ENCODE measurements around the gene TMC7.

Gene TMC7

DNA sequence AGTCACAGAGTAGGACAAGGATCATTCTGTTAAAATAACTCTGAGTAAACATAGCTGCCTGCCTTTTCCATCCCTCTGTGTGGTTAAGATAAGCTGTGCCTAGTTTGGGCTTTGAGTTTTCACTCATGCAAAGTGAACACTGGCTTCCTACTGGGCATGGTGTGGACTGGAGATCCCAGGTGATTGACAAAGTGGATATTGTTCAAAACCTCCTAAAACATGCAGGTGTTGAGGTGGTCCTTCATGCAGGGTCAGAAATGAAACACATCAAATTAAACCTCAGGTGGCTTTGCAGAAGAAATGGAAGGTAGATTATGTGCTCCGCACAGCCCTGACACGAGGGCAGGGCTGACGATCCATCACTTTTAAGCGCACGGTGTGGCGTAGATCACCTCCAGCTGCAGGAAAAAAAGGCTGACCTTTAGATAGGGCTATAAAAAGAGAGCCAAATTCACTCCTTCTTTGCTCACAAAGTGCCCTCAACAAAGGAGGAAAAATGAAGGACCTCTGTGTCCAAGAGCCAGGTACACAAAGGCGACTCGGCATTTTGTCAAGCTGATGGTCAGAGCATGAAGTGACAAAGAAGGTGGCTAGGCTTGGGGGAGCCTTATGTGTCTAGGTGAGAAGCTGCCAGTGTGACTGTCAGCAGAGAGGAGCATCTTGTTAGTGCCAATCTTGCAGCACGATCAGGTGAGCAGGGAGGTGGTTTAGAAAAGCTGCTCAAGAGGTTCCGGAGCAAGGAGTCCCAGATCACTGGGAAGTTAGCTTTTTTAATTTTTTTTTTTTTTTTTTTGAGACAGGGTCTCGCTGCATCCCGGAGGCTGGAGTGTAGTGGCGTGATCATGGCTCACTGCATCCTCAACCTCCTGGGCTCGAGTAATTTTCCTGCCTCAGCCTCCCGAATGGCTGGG, 110.2 kb downstream of the TMC7 start:
- CTCF ChIA-PET: interaction anchor here (0.5 to 2.5 kb wide), 10 partner anchors 8 to 624 kb away, joined by 3 to 17 read pairs (median 4); partner anchors contain the start of genes IQCK, ITPRIPL2 and KNOP1
- Histone ChIP-seq H3K4me3 (ENCODE audit: low read depth, low read length) (no peak overlapping the region), H3K36me3 (ENCODE audit: control insufficient read depth in 2 of 2, insufficient read depth in 1 of 2, low read length in 2 of 2) (no peaks in the 10 kb centered on the region), H3K27ac (ENCODE audit: extremely low read depth, low read depth, low read length) (no peak overlapping the region), H3K9me3 (ENCODE audit: control insufficient read depth, insufficient read depth, low read depth, low read length) (no peaks in the 10 kb centered on the region), H3K4me1 (ENCODE audit: control insufficient read depth, insufficient read depth, low read length) (no peaks in the 10 kb centered on the region)
- POLR2A ChIA-PET: interaction anchor here (1.3 kb wide), 1 partner anchor 20 kb away, joined by 5 read pairs; the partner anchor contains the start of gene ITPRIPL2
- TF ChIP-seq ZNF600 (tag by site-specific recombination; IDR thresholded peaks at IDR 0.05): 0 out of 2 replicates have a peak, but pooled peaks have one; percentile 26
- TF ChIP-seq, protein P1, sequence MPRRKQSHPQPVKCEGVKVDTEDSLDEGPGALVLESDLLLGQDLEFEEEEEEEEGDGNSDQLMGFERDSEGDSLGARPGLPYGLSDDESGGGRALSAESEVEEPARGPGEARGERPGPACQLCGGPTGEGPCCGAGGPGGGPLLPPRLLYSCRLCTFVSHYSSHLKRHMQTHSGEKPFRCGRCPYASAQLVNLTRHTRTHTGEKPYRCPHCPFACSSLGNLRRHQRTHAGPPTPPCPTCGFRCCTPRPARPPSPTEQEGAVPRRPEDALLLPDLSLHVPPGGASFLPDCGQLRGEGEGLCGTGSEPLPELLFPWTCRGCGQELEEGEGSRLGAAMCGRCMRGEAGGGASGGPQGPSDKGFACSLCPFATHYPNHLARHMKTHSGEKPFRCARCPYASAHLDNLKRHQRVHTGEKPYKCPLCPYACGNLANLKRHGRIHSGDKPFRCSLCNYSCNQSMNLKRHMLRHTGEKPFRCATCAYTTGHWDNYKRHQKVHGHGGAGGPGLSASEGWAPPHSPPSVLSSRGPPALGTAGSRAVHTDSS (tag by site-specific recombination; IDR thresholded peaks at IDR 0.05): no peak

DNA sequence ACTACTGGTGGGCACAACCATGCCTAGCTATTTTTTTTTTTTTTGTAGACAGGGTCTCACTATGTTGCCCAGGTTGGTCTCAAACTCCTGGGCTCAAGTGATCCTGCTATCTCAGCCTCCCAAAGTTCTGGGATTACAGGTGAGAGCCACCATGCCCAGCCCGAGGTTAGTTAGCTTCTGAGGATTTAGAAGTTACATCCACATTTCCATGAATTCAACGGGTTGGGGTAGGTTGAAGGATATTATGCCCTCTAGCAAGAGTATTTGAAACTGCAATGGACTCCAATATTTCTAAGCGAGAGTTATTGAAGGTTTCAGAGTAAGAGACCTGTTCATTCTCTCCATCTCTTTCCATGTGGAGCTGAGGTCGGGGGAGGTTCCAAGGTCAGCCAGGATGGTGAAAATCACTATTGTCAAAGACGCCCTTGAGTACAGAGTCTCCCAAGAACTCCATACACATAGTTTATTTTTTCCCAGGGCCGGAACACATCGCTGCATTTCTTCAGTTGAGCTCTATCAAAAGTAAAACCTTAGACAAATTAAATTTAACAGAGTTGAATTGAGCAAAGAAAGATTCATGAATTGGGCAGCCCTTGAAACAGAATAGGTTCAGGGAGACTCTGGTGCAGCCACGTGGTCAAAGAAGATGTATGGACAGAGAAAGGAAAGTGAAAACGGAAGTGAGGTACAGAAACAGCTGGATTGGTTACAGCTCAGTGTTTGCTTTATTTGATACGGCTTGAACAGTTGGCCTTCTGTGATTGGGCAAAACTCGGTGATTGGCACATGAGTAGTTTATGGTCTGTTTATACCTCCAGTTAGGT, 111.0 kb downstream of the TMC7 start:
- Histone ChIP-seq H3K27ac (ENCODE audit: extremely low read depth, low read depth, low read length) (no peak overlapping the region), H3K4me3 (ENCODE audit: low read depth, low read length) (no peak overlapping the region), H3K36me3 (ENCODE audit: control insufficient read depth in 2 of 2, insufficient read depth in 1 of 2, low read length in 2 of 2) (no peaks in the 10 kb centered on the region), H3K9me3 (ENCODE audit: control insufficient read depth, insufficient read depth, low read depth, low read length) (no peaks in the 10 kb centered on the region), H3K4me1 (ENCODE audit: control insufficient read depth, insufficient read depth, low read length) (no peaks in the 10 kb centered on the region)
- TF ChIP-seq ZNF548 (tag by site-specific recombination; IDR thresholded peaks at IDR 0.05): no peak
- TF ChIP-seq ZNF549 (tag by site-specific recombination; IDR thresholded peaks at IDR 0.05): peak; percentile 95
- peak; percentile 72 for TF ChIP-seq ZNF121 (tag by site-specific recombination; IDR thresholded peaks at IDR 0.05)
- TF ChIP-seq SETDB1 (IDR thresholded peaks at IDR 0.05; ENCODE audit: insufficient read length, low read length): peak; percentile 12
- POLR2A ChIA-PET: interaction anchor here (1.3 kb wide), 1 partner anchor 19 kb away, joined by 5 read pairs; the partner anchor contains the start of gene ITPRIPL2
- CTCF ChIA-PET: interaction anchor here (0.6 to 2.5 kb wide), 13 partner anchors 8 to 294 kb away, joined by 3 to 17 read pairs (median 4); partner anchors contain the start of gene ITPRIPL2

DNA sequence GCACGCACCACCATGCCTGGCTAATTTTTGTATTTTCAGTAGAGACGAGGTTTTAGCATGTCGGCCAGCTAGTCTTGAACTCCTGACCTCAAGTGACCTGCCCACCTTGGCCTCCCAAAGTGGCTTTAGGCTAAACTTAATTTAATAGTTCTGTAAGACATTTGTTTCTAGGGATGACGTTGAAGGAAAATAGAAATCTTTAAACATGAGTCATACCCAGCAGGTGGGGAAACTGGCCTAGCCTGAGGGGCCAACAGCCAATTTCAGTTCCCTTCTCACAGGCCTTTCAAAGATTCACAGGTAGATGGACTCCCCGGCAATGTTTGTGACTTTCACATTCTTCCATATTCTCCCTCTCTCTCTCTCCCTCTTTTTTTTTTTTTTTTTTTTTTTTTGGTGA, 111.9 kb downstream of the TMC7 start:
- H3K36me3 ChIP-seq (ENCODE audit: control insufficient read depth in 2 of 2, insufficient read depth in 1 of 2, low read length in 2 of 2): no peaks in the 10 kb centered on the region
- H3K9me3 ChIP-seq (ENCODE audit: control insufficient read depth, insufficient read depth, low read depth, low read length): no peaks in the 10 kb centered on the region
- no peaks in the 10 kb centered on the region for H3K4me1 ChIP-seq (ENCODE audit: control insufficient read depth, insufficient read depth, low read length)
- H3K4me3 ChIP-seq (ENCODE audit: low read depth, low read length): no peak overlapping the region
- ChIA-PET POLR2A (no interaction called here), CTCF (interaction anchor here (0.7 to 2.5 kb wide), 4 partner anchors 9 to 73 kb away, joined by 3 to 17 read pairs (median 4); partner anchors contain the start of gene ITPRIPL2)
- no peak overlapping the region for H3K27ac ChIP-seq (ENCODE audit: extremely low read depth, low read depth, low read length)
- TF ChIP-seq ZNF629 (tag by site-specific recombination; IDR thresholded peaks at IDR 0.05) (0 out of 2 replicates have a peak, but pooled peaks have one; percentile 34), ZNF510 (tag by site-specific recombination; IDR thresholded peaks at IDR 0.05; ENCODE audit: insufficient replicate concordance) (no peak), ZNF76 (tag by site-specific recombination; IDR thresholded peaks at IDR 0.05; ENCODE audit: borderline replicate concordance, low read depth) (no peak), ZNF658 (tag by site-specific recombination; IDR thresholded peaks at IDR 0.05) (no peak), ZSCAN23 (tag by site-specific recombination; IDR thresholded peaks at IDR 0.05) (no peak), ZNF37A (tag by site-specific recombination; IDR thresholded peaks at IDR 0.05) (no peak), ZNF530 (tag by site-specific recombination; IDR thresholded peaks at IDR 0.05; ENCODE audit: low read depth) (no peak), ZNF549 (tag by site-specific recombination; IDR thresholded peaks at IDR 0.05) (no peak), ZNF335 (tag by site-specific recombination; conservative IDR thresholded peaks at IDR 0.05) (no peak), ZFP41 (tag by site-specific recombination; IDR thresholded peaks at IDR 0.05; ENCODE audit: borderline replicate concordance) (no peak), MZF1 (tag by site-specific recombination; IDR thresholded peaks at IDR 0.05; ENCODE audit: borderline replicate concordance) (peak; percentile 19; the same call in 1 of the 2 replicates)
- TF ChIP-seq, protein P2, sequence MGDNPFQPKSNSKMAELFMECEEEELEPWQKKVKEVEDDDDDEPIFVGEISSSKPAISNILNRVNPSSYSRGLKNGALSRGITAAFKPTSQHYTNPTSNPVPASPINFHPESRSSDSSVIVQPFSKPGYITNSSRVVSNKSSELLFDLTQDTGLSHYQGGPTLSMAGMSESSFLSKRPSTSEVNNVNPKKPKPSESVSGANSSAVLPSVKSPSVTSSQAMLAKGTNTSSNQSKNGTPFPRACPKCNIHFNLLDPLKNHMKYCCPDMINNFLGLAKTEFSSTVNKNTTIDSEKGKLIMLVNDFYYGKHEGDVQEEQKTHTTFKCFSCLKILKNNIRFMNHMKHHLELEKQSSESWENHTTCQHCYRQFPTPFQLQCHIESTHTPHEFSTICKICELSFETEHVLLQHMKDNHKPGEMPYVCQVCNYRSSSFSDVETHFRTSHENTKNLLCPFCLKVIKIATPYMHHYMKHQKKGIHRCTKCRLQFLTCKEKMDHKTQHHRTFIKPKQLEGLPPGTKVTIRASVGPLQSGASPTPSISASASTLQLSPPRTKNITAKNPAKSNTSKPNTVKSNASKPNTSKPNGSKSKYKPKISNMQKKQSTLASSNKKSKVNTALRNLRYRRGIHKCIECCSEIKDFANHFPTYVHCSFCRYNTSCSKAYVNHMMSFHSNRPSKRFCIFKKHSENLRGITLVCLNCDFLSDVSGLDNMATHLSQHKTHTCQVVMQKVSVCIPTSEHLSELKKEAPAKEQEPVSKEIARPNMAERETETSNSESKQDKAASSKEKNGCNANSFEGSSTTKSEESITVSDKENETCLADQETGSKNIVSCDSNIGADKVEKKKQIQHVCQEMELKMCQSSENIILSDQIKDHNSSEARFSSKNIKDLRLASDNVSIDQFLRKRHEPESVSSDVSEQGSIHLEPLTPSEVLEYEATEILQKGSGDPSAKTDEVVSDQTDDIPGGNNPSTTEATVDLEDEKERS (tag by site-specific recombination; IDR thresholded peaks at IDR 0.05): no peak
- TF ChIP-seq, protein P3, sequence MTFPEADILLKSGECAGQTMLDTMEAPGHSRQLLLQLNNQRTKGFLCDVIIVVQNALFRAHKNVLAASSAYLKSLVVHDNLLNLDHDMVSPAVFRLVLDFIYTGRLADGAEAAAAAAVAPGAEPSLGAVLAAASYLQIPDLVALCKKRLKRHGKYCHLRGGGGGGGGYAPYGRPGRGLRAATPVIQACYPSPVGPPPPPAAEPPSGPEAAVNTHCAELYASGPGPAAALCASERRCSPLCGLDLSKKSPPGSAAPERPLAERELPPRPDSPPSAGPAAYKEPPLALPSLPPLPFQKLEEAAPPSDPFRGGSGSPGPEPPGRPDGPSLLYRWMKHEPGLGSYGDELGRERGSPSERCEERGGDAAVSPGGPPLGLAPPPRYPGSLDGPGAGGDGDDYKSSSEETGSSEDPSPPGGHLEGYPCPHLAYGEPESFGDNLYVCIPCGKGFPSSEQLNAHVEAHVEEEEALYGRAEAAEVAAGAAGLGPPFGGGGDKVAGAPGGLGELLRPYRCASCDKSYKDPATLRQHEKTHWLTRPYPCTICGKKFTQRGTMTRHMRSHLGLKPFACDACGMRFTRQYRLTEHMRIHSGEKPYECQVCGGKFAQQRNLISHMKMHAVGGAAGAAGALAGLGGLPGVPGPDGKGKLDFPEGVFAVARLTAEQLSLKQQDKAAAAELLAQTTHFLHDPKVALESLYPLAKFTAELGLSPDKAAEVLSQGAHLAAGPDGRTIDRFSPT (tag by site-specific recombination; IDR thresholded peaks at IDR 0.05): no peak
- TF ChIP-seq, protein P4, sequence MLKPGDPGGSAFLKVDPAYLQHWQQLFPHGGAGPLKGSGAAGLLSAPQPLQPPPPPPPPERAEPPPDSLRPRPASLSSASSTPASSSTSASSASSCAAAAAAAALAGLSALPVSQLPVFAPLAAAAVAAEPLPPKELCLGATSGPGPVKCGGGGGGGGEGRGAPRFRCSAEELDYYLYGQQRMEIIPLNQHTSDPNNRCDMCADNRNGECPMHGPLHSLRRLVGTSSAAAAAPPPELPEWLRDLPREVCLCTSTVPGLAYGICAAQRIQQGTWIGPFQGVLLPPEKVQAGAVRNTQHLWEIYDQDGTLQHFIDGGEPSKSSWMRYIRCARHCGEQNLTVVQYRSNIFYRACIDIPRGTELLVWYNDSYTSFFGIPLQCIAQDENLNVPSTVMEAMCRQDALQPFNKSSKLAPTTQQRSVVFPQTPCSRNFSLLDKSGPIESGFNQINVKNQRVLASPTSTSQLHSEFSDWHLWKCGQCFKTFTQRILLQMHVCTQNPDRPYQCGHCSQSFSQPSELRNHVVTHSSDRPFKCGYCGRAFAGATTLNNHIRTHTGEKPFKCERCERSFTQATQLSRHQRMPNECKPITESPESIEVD (tag by site-specific recombination; IDR thresholded peaks at IDR 0.05): peak; percentile 21; the same call in 1 of the 2 replicates

All from HEK293 (cell line).